ENCODE data around the gene EXT2.

The EXT2 gene

DNA sequence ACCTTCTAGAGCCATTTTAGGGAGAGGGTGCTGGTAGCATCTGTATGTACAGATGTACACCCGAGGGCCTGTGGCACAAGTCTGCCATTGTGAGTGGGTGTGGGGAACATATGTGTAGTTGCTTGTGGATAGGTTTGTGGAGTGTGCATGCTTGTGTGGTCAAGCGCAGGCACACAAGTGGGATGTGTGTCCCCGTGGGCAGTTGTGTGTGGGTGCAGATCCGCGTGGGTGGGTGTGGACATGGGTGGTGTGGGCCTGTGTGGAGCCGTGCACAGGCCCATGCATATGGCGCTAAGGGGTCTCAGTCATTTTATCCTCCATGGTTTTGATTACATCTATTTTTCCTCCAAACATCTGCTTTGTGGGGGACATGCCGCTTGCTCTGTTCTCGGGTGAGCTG, 185.7 kb downstream of the EXT2 start:
- no peaks in the 10 kb centered on the region for H3K9me3 ChIP-seq (ENCODE audit: severe bottlenecking)
- no peak for DNase-seq
- no peaks in the 10 kb centered on the region for H3K36me3 ChIP-seq
- H3K27me3 ChIP-seq (ENCODE audit: insufficient read depth, low read depth, severe bottlenecking) = peaks cover 31% of the 10 kb centered on the region
- TF ChIP-seq, protein P1, sequence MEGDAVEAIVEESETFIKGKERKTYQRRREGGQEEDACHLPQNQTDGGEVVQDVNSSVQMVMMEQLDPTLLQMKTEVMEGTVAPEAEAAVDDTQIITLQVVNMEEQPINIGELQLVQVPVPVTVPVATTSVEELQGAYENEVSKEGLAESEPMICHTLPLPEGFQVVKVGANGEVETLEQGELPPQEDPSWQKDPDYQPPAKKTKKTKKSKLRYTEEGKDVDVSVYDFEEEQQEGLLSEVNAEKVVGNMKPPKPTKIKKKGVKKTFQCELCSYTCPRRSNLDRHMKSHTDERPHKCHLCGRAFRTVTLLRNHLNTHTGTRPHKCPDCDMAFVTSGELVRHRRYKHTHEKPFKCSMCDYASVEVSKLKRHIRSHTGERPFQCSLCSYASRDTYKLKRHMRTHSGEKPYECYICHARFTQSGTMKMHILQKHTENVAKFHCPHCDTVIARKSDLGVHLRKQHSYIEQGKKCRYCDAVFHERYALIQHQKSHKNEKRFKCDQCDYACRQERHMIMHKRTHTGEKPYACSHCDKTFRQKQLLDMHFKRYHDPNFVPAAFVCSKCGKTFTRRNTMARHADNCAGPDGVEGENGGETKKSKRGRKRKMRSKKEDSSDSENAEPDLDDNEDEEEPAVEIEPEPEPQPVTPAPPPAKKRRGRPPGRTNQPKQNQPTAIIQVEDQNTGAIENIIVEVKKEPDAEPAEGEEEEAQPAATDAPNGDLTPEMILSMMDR (IDR thresholded peaks at IDR 0.05; ENCODE audit: low read depth, low read length) = no peak
- no peak overlapping the region for H3K27ac ChIP-seq
- H3K4me3 ChIP-seq (ENCODE audit: low read depth, low read length) = no peak overlapping the region

DNA sequence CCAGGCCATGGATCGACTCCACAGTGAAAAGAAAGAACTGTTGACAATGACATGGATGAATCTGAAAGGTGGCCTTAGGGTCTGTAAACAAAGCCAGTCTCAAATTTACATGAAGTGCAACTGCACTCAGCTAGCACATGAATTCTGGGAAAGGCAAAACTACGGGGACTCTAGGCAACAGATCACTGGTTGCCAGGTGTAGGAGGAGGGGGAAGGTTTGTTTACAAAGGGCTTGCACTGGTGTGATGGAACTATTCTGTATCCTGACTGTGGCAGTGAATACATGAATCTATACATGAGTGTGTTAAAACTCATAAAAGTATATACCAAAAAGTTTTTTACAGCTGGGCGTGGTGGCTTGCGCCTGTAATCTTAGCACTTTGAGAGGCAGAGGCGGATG, 187.1 kb downstream of the EXT2 start:
- H3K27me3 ChIP-seq (ENCODE audit: insufficient read depth, low read depth, severe bottlenecking) = peaks cover 32% of the 10 kb centered on the region
- H3K9me3 ChIP-seq (ENCODE audit: severe bottlenecking) = no peaks in the 10 kb centered on the region
- TF ChIP-seq, protein P1 (IDR thresholded peaks at IDR 0.05; ENCODE audit: low read depth, low read length) = no peak
- no peak for DNase-seq
- H3K36me3 ChIP-seq = no peaks in the 10 kb centered on the region
- H3K4me3 ChIP-seq (ENCODE audit: low read depth, low read length) = no peak overlapping the region
- no peak overlapping the region for H3K27ac ChIP-seq

DNA sequence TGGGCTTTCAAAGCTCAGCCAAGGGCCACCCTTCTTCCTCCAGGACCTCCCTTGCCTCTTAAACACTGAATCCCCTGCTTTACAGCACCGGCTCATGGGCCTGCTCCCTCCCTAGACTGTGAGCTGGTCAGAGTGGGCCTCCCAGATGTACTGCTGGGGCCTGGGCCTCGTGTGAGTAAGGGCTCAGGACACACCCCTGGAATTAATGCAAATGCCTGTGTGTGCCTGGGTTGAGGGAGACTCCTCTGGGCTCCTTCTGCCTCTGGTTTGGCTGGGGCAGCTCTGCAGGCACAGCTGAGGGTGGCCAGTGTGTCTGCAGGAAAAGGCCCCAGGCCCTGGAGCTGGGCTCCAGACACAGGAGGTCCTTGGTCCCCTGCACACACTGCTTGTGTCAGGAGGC, 190.3 kb downstream of the EXT2 start:
- Histone ChIP-seq H3K27ac (no peak overlapping the region), H3K36me3 (no peaks in the 10 kb centered on the region), H3K27me3 (ENCODE audit: insufficient read depth, low read depth, severe bottlenecking) (peaks cover 35% of the 10 kb centered on the region), H3K9me3 (ENCODE audit: severe bottlenecking) (no peaks in the 10 kb centered on the region), H3K4me3 (ENCODE audit: low read depth, low read length) (no peak overlapping the region)
- no peak for DNase-seq
- TF ChIP-seq, protein P1 (IDR thresholded peaks at IDR 0.05; ENCODE audit: low read depth, low read length) = no peak

DNA sequence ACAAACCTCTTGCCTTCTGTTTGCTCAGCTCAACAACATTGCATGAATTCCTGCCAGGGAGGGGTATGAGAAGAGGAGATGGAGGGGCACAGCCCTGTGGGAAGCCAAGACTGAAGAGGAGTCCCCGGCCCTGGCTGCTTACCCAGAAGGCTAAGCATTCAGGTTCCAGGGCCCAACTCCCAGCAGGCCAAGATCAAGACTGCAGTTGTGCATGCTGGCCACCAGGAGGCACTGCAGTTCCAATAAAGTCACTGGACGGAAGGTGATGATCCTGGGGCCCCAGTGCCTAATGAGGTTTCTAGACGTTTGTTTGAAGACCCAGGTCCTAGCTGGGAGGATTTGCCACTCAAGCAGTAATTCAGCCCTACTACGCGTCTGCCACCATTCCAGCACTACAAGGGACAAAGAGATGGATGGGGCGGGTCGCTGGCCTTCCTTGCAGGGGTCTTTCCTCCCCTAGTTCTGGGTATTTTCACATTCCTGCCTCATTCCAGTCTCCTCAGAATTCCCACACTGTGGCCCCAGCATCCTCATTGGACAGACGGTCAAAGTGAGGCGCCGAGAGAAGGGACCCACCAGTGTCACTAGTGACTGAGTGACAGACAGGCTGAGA, 190.9 kb downstream of the EXT2 start:
- H3K27ac ChIP-seq = no peak overlapping the region
- DNase-seq = peak; percentile 60

DNA sequence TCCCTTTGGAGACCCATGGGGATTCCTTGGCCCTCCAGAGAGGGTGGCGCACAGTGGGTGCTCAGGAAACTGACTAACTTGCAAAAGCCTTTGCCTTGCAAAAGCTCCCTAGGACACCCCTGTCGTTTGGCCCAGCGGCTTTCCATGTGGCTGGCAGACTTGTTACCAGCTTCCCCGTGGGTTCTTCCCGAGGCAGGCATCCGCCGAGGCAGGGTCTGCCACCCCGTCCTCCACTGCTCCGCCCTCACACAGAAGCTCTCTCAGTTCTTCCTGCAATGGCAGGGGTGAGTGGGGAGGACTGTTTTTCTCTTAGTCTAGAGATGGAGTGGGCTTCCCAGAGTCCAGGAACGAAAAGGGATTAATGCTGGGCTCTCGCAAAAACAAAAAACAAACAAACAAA, 191.4 kb downstream of the EXT2 start:
- H3K36me3 ChIP-seq = no peaks in the 10 kb centered on the region
- H3K27ac ChIP-seq = no peak overlapping the region
- DNase-seq = no peak
- no peaks in the 10 kb centered on the region for H3K9me3 ChIP-seq (ENCODE audit: severe bottlenecking)
- H3K4me3 ChIP-seq (ENCODE audit: low read depth, low read length) = no peak overlapping the region
- H3K27me3 ChIP-seq (ENCODE audit: insufficient read depth, low read depth, severe bottlenecking) = peaks cover 44% of the 10 kb centered on the region
- TF ChIP-seq, protein P1 (IDR thresholded peaks at IDR 0.05; ENCODE audit: low read depth, low read length) = no peak

More for the DNA sequence above, 190.9 kb downstream of the EXT2 start:
- TF ChIP-seq, protein P1 (IDR thresholded peaks at IDR 0.05; ENCODE audit: low read depth, low read length) = peak; percentile 93
- Histone ChIP-seq H3K4me3 (ENCODE audit: low read depth, low read length) (no peak overlapping the region), H3K9me3 (ENCODE audit: severe bottlenecking) (no peaks in the 10 kb centered on the region), H3K27me3 (ENCODE audit: insufficient read depth, low read depth, severe bottlenecking) (peaks cover 39% of the 10 kb centered on the region), H3K36me3 (no peaks in the 10 kb centered on the region)

DNA sequence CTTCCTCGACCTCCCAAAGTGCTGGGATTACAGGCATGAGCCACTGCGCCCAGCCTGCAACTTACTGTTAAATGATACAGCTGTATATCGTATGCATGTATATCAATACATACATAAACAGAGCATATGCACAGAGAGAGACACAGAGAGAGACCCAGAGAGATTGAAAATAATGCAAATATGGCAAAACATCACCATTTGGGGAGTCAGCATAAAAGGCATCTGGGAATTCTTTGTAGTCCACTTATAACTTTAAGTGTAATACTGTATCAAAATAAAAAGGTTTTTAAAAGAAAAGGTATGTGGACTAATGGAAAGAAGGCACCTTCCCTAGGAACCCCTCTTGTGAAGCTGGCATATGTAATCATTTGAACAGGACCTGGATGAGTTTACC, 192.7 kb downstream of the EXT2 start:
- Histone ChIP-seq H3K27me3 (ENCODE audit: insufficient read depth, low read depth, severe bottlenecking) (peaks cover 46% of the 10 kb centered on the region), H3K4me3 (ENCODE audit: low read depth, low read length) (no peak overlapping the region), H3K27ac (no peak overlapping the region), H3K36me3 (no peaks in the 10 kb centered on the region), H3K9me3 (ENCODE audit: severe bottlenecking) (no peaks in the 10 kb centered on the region)
- no peak for DNase-seq
- TF ChIP-seq, protein P1 (IDR thresholded peaks at IDR 0.05; ENCODE audit: low read depth, low read length) = no peak

All from WERI-Rb-1 (cell line).